ENCODE results near the gene PSMD1.

PSMD1 gene

DNA sequence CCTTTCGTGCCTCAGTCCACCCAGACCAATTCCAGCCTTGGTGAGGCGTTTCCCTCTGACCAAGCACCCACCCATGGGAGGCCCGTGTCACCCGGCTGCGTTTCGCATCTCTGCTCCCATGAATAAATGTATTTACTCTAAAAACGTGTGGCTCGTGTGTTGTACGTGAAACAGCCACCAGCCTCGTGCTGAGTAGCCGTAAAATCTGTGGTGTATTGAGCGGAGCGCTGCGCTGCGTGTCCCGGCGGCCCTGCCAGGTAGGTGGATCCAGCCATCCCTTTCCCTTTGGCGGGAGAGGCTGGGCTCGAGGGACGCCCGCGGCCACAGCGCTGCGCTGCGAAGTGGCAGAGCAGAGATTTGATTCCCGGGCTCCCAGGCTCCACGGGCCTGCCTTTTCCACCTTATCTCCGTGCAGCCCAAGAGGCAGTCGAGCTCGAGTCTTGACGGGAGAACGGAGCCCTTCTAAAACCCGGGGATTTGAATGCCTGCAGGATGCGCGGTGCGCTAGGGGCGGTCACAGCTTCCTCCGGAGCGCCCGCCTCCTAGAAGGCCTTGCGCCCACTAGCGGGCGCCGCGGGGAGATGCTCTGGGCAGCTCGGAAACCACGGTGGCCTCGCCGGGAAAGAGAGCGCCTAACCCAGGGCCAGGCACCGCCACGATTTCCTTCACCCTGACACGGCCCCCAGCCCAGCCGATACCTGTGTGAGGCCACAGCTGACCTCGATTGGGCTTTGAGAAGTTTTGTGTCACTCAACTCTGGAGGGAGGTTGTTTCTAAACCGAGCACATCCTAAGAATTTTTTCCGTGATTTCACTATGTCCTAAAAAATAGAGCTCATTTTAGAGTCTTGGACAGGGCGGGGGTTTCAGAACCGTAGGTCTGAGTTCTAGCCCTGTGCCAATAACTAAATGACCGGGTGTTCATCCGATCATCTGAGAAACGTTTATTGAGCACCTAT lies 3.9 kb upstream of the PSMD1 start:
- TF ChIP-seq, protein P1, sequence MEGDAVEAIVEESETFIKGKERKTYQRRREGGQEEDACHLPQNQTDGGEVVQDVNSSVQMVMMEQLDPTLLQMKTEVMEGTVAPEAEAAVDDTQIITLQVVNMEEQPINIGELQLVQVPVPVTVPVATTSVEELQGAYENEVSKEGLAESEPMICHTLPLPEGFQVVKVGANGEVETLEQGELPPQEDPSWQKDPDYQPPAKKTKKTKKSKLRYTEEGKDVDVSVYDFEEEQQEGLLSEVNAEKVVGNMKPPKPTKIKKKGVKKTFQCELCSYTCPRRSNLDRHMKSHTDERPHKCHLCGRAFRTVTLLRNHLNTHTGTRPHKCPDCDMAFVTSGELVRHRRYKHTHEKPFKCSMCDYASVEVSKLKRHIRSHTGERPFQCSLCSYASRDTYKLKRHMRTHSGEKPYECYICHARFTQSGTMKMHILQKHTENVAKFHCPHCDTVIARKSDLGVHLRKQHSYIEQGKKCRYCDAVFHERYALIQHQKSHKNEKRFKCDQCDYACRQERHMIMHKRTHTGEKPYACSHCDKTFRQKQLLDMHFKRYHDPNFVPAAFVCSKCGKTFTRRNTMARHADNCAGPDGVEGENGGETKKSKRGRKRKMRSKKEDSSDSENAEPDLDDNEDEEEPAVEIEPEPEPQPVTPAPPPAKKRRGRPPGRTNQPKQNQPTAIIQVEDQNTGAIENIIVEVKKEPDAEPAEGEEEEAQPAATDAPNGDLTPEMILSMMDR (IDR thresholded peaks at IDR 0.05; ENCODE audit: insufficient read depth, low read length, poor library complexity, severe bottlenecking): peak; percentile 82
- no peak for TF ChIP-seq EZH2phosphoT487 (conservative IDR thresholded peaks at IDR 0.05; ENCODE audit: low read length)
- H3K4me2 ChIP-seq (ENCODE audit: low read depth, low read length, poor library complexity, severe bottlenecking): peak overlapping the region; percentile 76
- peak overlapping the region; percentile 99 for H2AFZ ChIP-seq (ENCODE audit: low read depth, low read length, severe bottlenecking)
- H3K79me2 ChIP-seq (ENCODE audit: insufficient read depth, low read length): peaks cover 11% of the 10 kb centered on the region
- peak overlapping the region; percentile 76 for H3K4me3 ChIP-seq (ENCODE audit: insufficient read depth, low read length, poor library complexity, severe bottlenecking)
- H3K27me3 ChIP-seq (ENCODE audit: low read length): no peaks in the 10 kb centered on the region
- peak overlapping the region; percentile 64 for H3K9ac ChIP-seq (ENCODE audit: low read length)
- H3F3A ChIP-seq (ENCODE audit: insufficient read depth): no peaks in the 10 kb centered on the region
- H3K27ac ChIP-seq (ENCODE audit: low read depth, low read length): no peak overlapping the region
- no peaks in the 10 kb centered on the region for H3K36me3 ChIP-seq (ENCODE audit: low read length)
- no peaks in the 10 kb centered on the region for H3K9me2 ChIP-seq (replicated peaks; ENCODE audit: insufficient read depth, low read length)
- peaks cover under 1% of the 10 kb centered on the region; the same call in 1 of the 2 replicates for H4K20me1 ChIP-seq (ENCODE audit: low read depth, low read length)
- H3K9me3 ChIP-seq (ENCODE audit: insufficient read depth, low read length): no peaks in the 10 kb centered on the region

DNA sequence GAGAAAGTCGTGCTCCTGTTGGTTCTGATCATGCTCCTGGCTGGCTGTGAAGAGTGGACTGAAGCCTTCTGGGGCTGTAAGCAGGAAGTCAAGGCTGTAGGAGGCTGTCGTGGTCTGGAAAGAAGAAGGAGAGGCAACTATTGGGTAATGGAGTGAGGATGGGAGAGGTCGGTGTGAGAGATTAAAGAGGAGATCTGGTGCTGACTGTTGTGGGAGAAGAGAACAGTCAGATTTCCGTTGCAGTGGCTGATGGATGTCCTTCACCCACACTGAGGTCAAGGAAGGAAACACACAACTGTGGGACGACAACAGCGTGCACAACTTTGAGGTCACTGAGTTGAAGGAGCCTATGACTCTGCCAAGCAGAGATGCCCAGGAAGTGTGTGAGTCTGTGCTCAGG lies 2.8 kb upstream of the PSMD1 start:
- Histone ChIP-seq H3K4me2 (ENCODE audit: low read depth, low read length, poor library complexity, severe bottlenecking) (no peak overlapping the region), H4K20me1 (ENCODE audit: low read depth, low read length) (peaks cover 6% of the 10 kb centered on the region; the same call in 1 of the 2 replicates), H3K9ac (ENCODE audit: low read length) (no peak overlapping the region), H3K4me3 (ENCODE audit: insufficient read depth, low read length, poor library complexity, severe bottlenecking) (no peak overlapping the region), H3K27ac (ENCODE audit: low read depth, low read length) (no peak overlapping the region), H3K27me3 (ENCODE audit: low read length) (no peaks in the 10 kb centered on the region), H3K9me3 (ENCODE audit: insufficient read depth, low read length) (no peaks in the 10 kb centered on the region), H3K9me2 (replicated peaks; ENCODE audit: insufficient read depth, low read length) (no peaks in the 10 kb centered on the region), H2AFZ (ENCODE audit: low read depth, low read length, severe bottlenecking) (no peak overlapping the region), H3K79me2 (ENCODE audit: insufficient read depth, low read length) (peaks cover 21% of the 10 kb centered on the region), H3K36me3 (ENCODE audit: low read length) (no peaks in the 10 kb centered on the region), H3F3A (ENCODE audit: insufficient read depth) (no peaks in the 10 kb centered on the region)
- no peak for TF ChIP-seq EZH2phosphoT487 (conservative IDR thresholded peaks at IDR 0.05; ENCODE audit: low read length)
- TF ChIP-seq, protein P1 (IDR thresholded peaks at IDR 0.05; ENCODE audit: insufficient read depth, low read length, poor library complexity, severe bottlenecking): no peak

DNA sequence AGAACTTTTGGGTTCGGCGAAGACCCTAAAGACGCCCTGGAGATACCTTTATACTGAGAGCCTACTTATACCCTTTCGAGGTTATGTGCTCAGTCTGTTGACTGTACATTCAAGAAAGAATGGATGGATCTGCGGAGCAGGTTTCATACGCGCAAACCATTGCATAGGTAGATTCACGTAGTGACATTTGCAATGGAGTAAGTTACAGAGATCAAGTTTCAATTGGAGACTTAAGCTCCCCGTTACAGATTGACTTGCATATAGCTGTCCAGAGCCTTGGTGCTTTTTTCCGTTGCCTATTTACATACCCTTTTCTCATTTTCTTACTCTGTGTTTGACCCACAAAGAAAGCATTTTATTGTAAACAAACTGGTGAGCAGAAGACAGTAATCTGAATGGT lies 923 bp downstream of the PSMD1 start:
- Histone ChIP-seq H3K27me3 (ENCODE audit: low read length) (no peaks in the 10 kb centered on the region), H3K9me2 (replicated peaks; ENCODE audit: insufficient read depth, low read length) (no peaks in the 10 kb centered on the region), H3F3A (ENCODE audit: insufficient read depth) (no peaks in the 10 kb centered on the region), H3K4me3 (ENCODE audit: insufficient read depth, low read length, poor library complexity, severe bottlenecking) (peak overlapping the region; percentile 84), H3K4me2 (ENCODE audit: low read depth, low read length, poor library complexity, severe bottlenecking) (peak overlapping the region; percentile 64), H2AFZ (ENCODE audit: low read depth, low read length, severe bottlenecking) (no peak overlapping the region), H3K9me3 (ENCODE audit: insufficient read depth, low read length) (no peaks in the 10 kb centered on the region), H3K79me2 (ENCODE audit: insufficient read depth, low read length) (peaks cover 49% of the 10 kb centered on the region), H3K27ac (ENCODE audit: low read depth, low read length) (no peak overlapping the region), H4K20me1 (ENCODE audit: low read depth, low read length) (peaks cover 15% of the 10 kb centered on the region; the same call in 1 of the 2 replicates), H3K9ac (ENCODE audit: low read length) (peak overlapping the region; percentile 90), H3K36me3 (ENCODE audit: low read length) (peaks cover 17% of the 10 kb centered on the region)
- TF ChIP-seq, protein P1 (IDR thresholded peaks at IDR 0.05; ENCODE audit: insufficient read depth, low read length, poor library complexity, severe bottlenecking): no peak
- no peak for TF ChIP-seq EZH2phosphoT487 (conservative IDR thresholded peaks at IDR 0.05; ENCODE audit: low read length)
